HEK293T (cell line): ENCODE results near the gene CDH13.

Experiments used
- ARNT ChIP-seq: fragments of 450-650 bp; IDR thresholded peaks from 2 replicates; pipeline ENCODE4 v1.6.1; 2017; ENCODE audit warnings: mild to moderate bottlenecking
- BHLHE40 ChIP-seq: fragments of 450-650 bp; IDR thresholded peaks from 2 replicates; pipeline ENCODE4 v1.6.1; 2016; ENCODE audit warnings: mild to moderate bottlenecking, moderate library complexity, borderline replicate concordance
- FOXK2 ChIP-seq: fragments of 450-650 bp; IDR thresholded peaks from 2 replicates; pipeline ENCODE4 v1.6.1; 2016; ENCODE audit warnings: mild to moderate bottlenecking
- LEF1 ChIP-seq: fragments of 450-650 bp; IDR thresholded peaks from 2 replicates; pipeline ENCODE4 v1.6.1; 2017; ENCODE audit warnings: mild to moderate bottlenecking, borderline replicate concordance
- SP1 ChIP-seq: fragments of 450-650 bp; IDR thresholded peaks from 2 replicates; pipeline ENCODE4 v1.6.1; 2017
- TARDBP ChIP-seq: fragments of 450-650 bp; IDR thresholded peaks from 2 replicates; pipeline ENCODE4 v1.6.1; 2016
- ZNF384 ChIP-seq: fragments of 450-650 bp; IDR thresholded peaks from 2 replicates; pipeline ENCODE4 v1.6.1; 2016

DNA sequence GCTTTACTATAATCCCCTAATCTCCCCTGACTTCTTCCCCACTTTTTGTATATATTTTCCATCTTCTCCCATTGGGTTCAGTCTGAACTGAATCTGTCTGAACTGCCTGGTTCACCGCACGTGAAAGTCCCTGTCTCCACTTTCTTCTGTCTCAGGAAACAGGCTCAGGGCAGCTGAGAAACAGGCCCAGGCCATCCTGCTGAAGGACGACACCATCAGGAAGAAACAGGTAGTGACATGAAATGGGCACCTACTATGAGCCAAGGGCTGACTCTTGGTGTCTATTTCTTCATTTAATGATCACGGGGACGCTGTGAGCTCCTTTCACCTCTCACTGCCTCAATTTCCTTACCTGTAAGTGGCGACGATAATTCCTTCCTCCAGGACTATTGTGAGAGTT lies 1090.5 kb downstream of the CDH13 start:
- no peak for TF ChIP-seq FOXK2
- TF ChIP-seq SP1 = no peak
- no peak for TF ChIP-seq ARNT
- no peak for TF ChIP-seq BHLHE40
- no peak for TF ChIP-seq TARDBP
- no peak for TF ChIP-seq LEF1
- TF ChIP-seq ZNF384 = no peak
